ENCODE measurements around the gene ZSCAN22. TPM values are rescaled to one million over a fixed set of nuclear protein-coding genes. Genes with fewer than 3 reads are reported as not detected.
"Not testable (repeated sequence)": the region's sequence is repeated elsewhere in the genome, so short reads cannot be mapped to it uniquely, and the experiment has no call there.

The ZSCAN22 gene
- total RNA-seq, 2 experiments from 2014 or later = 4.4 to 6.3 TPM

DNA sequence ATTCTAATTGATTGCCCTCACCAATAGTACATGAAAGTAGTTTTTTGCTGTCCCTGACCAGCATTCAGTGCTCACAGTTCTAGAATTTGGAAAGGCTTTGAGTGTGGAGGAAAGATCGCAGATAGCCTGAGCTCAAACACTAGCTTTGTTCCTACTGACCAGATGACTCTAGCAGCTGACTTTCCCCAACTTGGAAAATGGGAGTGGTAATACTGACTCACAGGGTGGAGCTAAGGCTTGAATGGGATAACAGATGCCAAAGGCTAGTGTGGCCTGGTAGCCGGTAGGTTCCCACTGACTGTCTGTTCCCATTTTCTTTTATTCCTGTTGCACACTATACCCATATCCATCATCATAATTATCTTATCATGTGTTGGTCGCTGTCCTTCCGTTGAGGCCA, 3.7 kb downstream of the ZSCAN22 start:
- no peaks in the 10 kb centered on the region for H3K27me3 Mint-ChIP-seq
- peaks cover 4% of the 10 kb centered on the region for H3K4me1 Mint-ChIP-seq
- H3K36me3 Mint-ChIP-seq = peaks cover 4% of the 10 kb centered on the region
- no peak for DNase-seq
- CTCF ChIA-PET = interaction anchor here (1.4 kb wide), 1 partner anchor 17 kb away, joined by 4 read pairs; no protein-coding TSS in a partner anchor
- no peak for ATAC-seq
- no peaks in the 10 kb centered on the region for H3K9me3 Mint-ChIP-seq (ENCODE audit: low read depth)
- no peak overlapping the region for H3K4me3 Mint-ChIP-seq
- H3K27ac Mint-ChIP-seq = no peak overlapping the region

DNA sequence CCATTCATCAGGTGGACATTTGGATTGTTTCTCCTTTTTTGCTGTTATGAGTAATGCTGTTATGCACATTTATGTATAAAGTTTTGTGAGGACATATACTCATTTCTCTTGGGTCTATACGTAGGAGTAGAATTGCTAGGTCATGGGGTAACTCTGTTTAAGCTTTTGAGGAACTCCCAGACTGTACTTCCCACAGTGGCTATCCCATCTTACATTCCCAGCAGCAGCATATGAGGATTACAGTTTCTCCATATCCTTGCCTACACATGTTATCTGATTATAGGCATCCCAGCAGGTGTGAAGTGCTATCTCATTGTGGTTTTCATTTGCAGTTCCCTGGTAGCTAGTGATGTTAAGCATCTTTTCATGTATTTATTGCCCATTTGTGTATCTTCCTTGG, 5.9 kb downstream of the ZSCAN22 start:
- no peak overlapping the region for H3K27ac Mint-ChIP-seq
- ATAC-seq (no peak), DNase-seq (no peak)
- no peak overlapping the region for H3K4me3 Mint-ChIP-seq
- H3K4me1 Mint-ChIP-seq = peaks cover 4% of the 10 kb centered on the region
- CTCF ChIA-PET = interaction anchor here (1.2 kb wide), 1 partner anchor 178 kb away, joined by 3 read pairs; no protein-coding TSS in a partner anchor
- no peaks in the 10 kb centered on the region for H3K27me3 Mint-ChIP-seq
- no peaks in the 10 kb centered on the region for H3K9me3 Mint-ChIP-seq (ENCODE audit: low read depth)
- peaks cover 12% of the 10 kb centered on the region for H3K36me3 Mint-ChIP-seq

DNA sequence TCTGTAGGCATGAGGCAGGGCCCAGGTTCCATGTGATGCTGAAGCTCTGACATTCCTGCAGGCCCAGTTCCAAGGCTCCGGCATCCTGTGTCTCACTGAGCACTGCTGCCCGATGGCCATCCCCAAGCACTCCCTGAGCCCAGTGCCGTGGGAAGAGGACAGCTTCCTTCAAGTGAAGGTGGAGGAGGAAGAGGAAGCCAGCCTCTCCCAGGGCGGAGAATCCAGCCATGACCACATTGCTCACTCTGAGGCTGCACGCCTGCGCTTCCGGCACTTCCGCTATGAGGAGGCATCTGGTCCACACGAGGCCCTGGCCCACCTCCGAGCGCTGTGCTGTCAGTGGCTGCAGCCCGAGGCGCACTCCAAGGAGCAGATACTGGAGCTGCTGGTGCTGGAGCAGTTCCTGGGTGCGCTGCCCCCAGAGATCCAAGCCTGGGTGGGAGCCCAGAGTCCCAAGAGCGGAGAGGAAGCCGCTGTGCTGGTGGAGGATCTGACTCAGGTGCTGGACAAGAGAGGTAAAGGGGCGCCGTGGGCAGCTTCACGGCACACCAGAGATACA, 8.0 kb downstream of the ZSCAN22 start:
- CTCF ChIA-PET = interaction anchor here (1.0 kb wide), 1 partner anchor 69 kb away, joined by 4 read pairs; no protein-coding TSS in a partner anchor
- Mint-ChIP-seq H3K4me1 (peaks cover 1% of the 10 kb centered on the region), H3K27ac (no peak overlapping the region), H3K4me3 (no peak overlapping the region), H3K27me3 (no peaks in the 10 kb centered on the region), H3K9me3 (ENCODE audit: low read depth) (no peaks in the 10 kb centered on the region), H3K36me3 (peaks cover 31% of the 10 kb centered on the region)
- no peak for ATAC-seq
- no peak for DNase-seq

DNA sequence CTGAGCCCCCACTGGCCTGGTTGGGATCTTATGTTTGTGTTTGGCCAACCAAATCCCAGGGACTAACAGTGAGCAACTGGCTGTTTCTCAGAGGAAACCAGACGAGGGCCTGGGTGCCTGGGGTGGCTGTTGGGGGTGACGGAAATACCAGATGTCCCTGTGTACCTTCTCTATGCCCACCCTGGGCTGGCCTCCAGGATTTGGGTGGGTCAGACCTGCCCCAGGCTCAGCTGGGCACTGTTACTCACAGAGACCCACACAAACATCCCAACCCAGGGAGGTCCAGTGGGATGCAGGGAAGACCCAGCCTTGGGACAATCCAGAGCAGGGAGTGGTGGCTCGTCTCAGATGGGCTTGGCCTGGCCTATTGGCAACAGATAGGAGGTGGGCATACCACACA, 8.8 kb downstream of the ZSCAN22 start:
- CTCF ChIA-PET = interaction anchor here (1.0 kb wide), 1 partner anchor 68 kb away, joined by 4 read pairs; no protein-coding TSS in a partner anchor
- Mint-ChIP-seq H3K27me3 (no peaks in the 10 kb centered on the region), H3K36me3 (peaks cover 36% of the 10 kb centered on the region), H3K9me3 (ENCODE audit: low read depth) (no peaks in the 10 kb centered on the region), H3K4me3 (no peak overlapping the region), H3K4me1 (peaks cover 4% of the 10 kb centered on the region), H3K27ac (no peak overlapping the region)
- no peak for ATAC-seq
- no peak for DNase-seq

DNA sequence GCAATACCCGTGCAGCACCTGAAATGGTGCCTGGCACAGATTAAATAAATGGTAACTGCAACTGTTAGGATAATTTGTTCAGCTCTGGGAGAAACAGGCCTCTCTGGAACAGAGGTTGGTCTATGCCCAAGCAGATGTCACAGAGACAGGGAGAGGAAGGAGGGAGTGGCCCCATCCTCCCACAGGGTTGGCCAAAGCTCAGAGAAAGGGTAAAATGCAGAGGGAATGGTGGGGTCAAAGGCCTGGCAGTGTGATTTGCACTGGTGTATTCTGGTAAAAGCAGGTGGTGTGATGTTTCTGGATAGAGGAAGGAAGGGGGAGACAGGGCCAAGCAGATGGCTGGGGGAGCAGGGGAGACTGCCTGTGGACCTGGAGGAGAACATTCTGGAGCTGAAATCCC, 9.4 kb downstream of the ZSCAN22 start:
- DNase-seq (no peak), ATAC-seq (no peak)
- Mint-ChIP-seq H3K36me3 (peaks cover 40% of the 10 kb centered on the region), H3K4me3 (no peak overlapping the region), H3K9me3 (ENCODE audit: low read depth) (no peaks in the 10 kb centered on the region), H3K27ac (no peak overlapping the region), H3K4me1 (peaks cover 4% of the 10 kb centered on the region), H3K27me3 (no peaks in the 10 kb centered on the region)
- CTCF ChIA-PET = no interaction called here

DNA sequence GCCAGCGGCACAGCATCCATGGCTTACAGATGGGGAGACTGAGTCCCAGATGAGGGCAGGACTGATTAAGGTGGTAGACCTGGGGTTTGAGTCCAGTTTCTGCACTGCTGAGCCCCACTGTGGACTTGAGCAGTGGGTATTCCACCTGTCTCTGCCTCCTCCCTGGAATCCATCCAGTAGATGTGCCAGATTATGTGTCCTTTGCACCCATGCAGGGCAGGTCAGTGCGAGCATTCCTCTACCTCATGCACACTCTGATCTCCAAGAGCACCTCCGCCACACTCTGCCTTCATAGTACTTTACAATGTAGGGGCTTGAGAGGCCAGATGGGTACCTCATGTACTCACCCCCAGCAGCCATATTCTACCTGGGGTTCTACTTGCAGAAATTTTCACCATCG, 10.0 kb downstream of the ZSCAN22 start:
- H3K9me3 Mint-ChIP-seq (ENCODE audit: low read depth) = no peaks in the 10 kb centered on the region
- peaks cover 43% of the 10 kb centered on the region for H3K36me3 Mint-ChIP-seq
- ATAC-seq (no peak), DNase-seq (no peak)
- CTCF ChIA-PET = no interaction called here
- no peak overlapping the region for H3K27ac Mint-ChIP-seq
- H3K4me1 Mint-ChIP-seq = peaks cover 4% of the 10 kb centered on the region
- no peaks in the 10 kb centered on the region for H3K27me3 Mint-ChIP-seq
- H3K4me3 Mint-ChIP-seq = no peak overlapping the region

DNA sequence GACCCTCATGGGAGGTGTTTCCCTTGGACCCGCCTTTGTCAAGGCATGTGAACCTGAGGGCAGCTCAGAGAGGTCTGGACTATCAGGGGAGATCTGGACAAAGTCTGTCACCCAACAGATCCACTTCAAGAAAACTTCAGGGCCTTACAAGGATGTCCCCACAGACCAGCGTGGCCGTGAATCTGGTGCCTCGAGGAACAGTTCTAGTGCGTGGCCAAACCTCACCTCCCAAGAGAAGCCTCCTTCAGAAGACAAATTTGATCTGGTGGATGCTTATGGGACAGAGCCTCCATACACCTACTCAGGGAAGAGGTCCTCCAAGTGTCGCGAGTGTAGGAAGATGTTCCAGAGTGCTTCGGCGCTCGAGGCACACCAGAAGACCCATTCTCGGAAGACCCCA, 11.5 kb downstream of the ZSCAN22 start:
- DNase-seq (no peak), ATAC-seq (no peak)
- Mint-ChIP-seq H3K9me3 (ENCODE audit: low read depth) (no peaks in the 10 kb centered on the region), H3K4me1 (peaks cover 4% of the 10 kb centered on the region), H3K27ac (no peak overlapping the region), H3K4me3 (no peak overlapping the region), H3K27me3 (no peaks in the 10 kb centered on the region), H3K36me3 (peaks cover 48% of the 10 kb centered on the region)
- CTCF ChIA-PET = no interaction called here

DNA sequence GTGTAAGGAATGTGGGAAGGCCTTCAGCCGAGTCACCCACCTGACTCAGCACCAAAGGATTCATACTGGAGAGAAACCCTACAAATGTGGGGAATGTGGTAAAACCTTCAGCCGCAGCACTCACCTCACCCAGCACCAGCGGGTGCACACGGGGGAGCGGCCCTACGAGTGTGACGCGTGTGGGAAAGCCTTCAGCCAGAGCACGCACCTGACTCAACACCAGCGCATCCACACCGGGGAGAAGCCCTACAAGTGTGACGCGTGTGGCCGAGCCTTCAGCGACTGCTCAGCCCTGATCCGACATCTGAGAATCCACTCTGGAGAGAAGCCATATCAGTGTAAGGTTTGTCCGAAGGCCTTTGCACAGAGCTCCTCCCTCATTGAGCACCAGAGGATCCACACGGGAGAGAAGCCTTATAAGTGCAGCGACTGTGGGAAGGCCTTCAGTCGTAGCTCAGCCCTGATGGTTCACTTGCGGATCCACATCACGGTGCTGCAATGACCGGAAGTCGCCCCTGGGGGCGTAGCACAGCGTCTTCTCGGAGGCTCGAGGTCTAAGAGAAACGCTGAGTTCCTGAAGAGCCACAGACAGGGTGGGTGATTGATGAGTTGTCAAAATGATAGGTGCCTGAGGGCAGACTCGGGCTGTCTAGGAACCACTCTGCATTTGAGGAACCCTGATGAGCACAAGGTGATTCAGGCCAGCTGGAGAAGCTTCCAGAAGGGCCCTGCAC, 12.2 kb downstream of the ZSCAN22 start:
- H3K4me1 Mint-ChIP-seq = peaks cover 4% of the 10 kb centered on the region
- H3K36me3 Mint-ChIP-seq = peaks cover 50% of the 10 kb centered on the region
- H3K27ac Mint-ChIP-seq = no peak overlapping the region
- H3K27me3 Mint-ChIP-seq = no peaks in the 10 kb centered on the region
- CTCF ChIA-PET = no interaction called here
- no peak overlapping the region for H3K4me3 Mint-ChIP-seq
- DNase-seq (no peak), ATAC-seq (no peak)
- H3K9me3 Mint-ChIP-seq (ENCODE audit: low read depth) = no peaks in the 10 kb centered on the region

DNA sequence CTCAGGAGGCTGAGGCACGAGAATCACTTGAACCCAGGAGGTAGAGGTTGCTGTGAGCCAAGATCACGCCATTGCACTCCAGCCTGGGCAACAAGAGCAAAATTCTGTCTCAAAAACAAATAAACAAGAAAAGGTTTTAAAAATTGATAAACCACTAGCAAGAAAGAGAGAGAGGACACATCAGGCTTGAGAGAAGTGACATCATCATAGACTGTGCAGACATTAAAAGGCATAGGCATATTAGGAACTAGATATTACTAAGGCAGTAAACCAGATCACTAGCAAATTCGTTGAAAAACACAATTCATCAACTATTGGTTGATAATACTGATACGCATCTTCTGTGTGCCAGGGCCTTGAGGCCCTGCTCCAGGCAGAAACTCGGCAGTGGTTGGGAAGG, 18.8 kb downstream of the ZSCAN22 start:
- Mint-ChIP-seq H3K4me3 (peak overlapping the region; percentile 94), H3K27ac (peak overlapping the region; percentile 13), H3K9me3 (ENCODE audit: low read depth) (no peaks in the 10 kb centered on the region), H3K4me1 (peaks cover 26% of the 10 kb centered on the region), H3K27me3 (no peaks in the 10 kb centered on the region), H3K36me3 (peaks cover 24% of the 10 kb centered on the region)
- no peak for ATAC-seq
- CTCF ChIA-PET = no interaction called here
- no peak for DNase-seq

DNA sequence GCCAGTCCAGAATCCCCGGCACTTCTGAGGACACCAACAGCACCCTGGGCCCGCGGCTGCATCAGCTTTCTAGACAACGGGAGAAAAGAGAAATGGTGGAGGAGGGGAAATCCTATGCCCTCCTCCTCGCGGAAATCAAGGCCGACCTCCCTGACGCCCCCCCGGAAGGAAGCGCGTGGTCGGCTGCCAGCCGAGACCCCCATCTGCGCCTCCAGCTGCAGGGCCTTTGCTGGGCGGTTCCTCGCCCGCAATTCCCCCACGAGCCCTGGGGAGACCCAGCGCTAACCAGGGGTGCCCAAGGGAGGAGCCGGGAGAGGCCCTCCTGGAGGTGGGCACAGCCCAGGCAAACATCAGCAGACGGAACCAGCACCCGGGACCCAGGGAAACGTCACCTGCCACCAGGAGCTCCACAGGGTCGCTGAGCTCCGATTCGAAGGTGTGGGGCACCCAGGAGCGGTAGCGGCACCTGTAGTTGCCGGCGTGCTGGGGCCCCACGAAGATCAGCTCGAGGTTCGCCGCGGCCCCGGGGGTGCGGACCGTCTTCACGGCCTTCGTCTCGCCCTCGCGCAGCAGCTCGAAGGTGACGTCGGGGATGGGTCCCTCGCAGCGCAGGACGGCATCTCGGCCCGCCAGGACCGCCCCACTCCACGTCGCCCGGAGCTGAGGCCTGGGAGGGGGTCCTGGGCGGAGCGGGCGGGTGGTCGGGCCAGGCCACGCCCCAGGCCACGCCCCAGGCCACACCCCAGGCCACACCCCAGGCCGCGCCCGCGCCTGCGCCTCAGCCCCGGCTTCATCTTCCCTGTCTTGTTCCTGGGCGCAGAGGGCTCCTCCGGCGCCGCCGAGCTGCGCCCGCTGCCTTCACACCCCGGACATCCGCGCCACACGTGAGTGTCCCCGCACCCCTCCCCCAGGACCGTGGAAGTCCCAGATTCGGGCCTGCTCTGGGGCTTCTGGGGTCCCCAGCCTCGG, 20.5 kb downstream of the ZSCAN22 start:
- Mint-ChIP-seq H3K4me1 (peaks cover 26% of the 10 kb centered on the region), H3K36me3 (peaks cover 22% of the 10 kb centered on the region), H3K27ac (peak overlapping the region; percentile 89), H3K27me3 (no peaks in the 10 kb centered on the region), H3K4me3 (peak overlapping the region; percentile 94), H3K9me3 (ENCODE audit: low read depth) (no peaks in the 10 kb centered on the region)
- CTCF ChIA-PET = interaction anchor here (1.3 to 1.9 kb wide), 7 partner anchors 15 to 172 kb away, joined by 3 to 16 read pairs (median 3); partner anchors contain the start of genes ZBTB45, ZNF497 and ZNF584
- peak; percentile 97 for ATAC-seq
- DNase-seq = peak; percentile 83

DNA sequence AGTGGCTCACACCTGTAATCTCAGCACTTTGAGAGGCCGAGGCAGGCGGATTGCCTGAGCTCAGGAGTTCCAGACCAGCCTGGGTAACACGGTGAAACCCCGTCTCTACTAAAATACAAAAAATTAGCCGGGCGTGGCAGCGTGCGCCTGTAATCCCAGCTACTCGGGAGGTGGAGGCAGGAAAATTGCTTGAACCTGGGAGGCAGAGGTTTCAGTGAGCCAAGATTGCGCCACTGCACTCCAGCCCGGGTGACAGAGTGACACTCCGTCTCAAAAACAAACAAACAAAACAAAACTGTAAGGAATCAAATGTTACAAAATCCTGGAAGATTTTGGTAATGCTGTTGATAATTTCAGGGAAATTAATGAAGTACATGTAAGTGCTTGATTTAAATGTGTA, 21.3 kb downstream of the ZSCAN22 start:
- H3K27me3 Mint-ChIP-seq; H3K9me3 Mint-ChIP-seq (ENCODE audit: low read depth); DNase-seq: not testable (repeated sequence)
- peak overlapping the region; percentile 94 for H3K4me3 Mint-ChIP-seq
- peaks cover 26% of the 10 kb centered on the region for H3K4me1 Mint-ChIP-seq
- CTCF ChIA-PET = interaction anchor here (1.2 to 1.9 kb wide), 9 partner anchors 15 to 171 kb away, joined by 3 to 16 read pairs (median 3); partner anchors contain the start of genes ZBTB45, ZNF497 and ZNF584
- ATAC-seq = peak; percentile 5
- H3K27ac Mint-ChIP-seq = peak overlapping the region; percentile 89
- H3K36me3 Mint-ChIP-seq = peaks cover 19% of the 10 kb centered on the region

DNA sequence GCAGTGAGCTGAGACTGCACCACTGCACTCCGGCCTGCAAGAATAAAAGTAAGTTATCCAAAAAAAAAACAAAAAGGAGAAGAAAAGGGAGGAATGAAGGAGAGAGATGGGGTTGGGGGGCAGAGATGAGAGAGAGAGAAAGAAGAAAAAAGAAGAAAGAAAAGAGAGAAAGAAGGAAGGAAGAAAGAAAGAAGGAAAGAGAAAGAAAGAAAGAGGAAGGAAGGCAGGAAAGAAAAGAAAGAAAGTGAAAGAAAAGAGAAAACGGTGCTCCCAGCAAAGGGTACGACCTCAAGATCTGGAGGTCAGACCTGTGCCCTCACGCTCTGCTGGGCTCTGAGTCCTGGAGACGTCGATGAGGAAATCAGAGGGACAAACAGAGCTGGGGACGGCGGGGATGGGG, 22.8 kb downstream of the ZSCAN22 start:
- Mint-ChIP-seq H3K27ac (peak overlapping the region; percentile 64), H3K27me3 (no peaks in the 10 kb centered on the region), H3K4me1 (peaks cover 30% of the 10 kb centered on the region)

More for the DNA sequence above, 22.8 kb downstream of the ZSCAN22 start:
- H3K4me3 Mint-ChIP-seq = peak overlapping the region; percentile 44
- H3K9me3 Mint-ChIP-seq (ENCODE audit: low read depth) = no peaks in the 10 kb centered on the region
- peaks cover 17% of the 10 kb centered on the region for H3K36me3 Mint-ChIP-seq
- CTCF ChIA-PET = interaction anchor here (1.4 kb wide), 1 partner anchor 167 kb away, joined by 3 read pairs; no protein-coding TSS in a partner anchor
- DNase-seq = no peak
- no peak for ATAC-seq

Measured in activated CD8-positive, alpha-beta memory T cell treated with anti-CD3 and anti-CD28 coated beads, Interleukin-2, amount 10 ng/mL, durations not matched to agents 7 days and 5 days (primary cell).